Eye (tissue), 1 donor: Measurements from ENCODE around the gene L3MBTL4.
"Not testable (repeated sequence)": the region's sequence is repeated elsewhere in the genome, so short reads cannot be mapped to it uniquely, and the experiment has no call there.

Experiments
- DNase-seq: peaks from one replicate; pipeline ENCODE4 v3.0.0-alpha.2; 2015

L3MBTL4 gene

GRCh38 chr18:6406075-6406909 lies 8.4 kb downstream of the L3MBTL4 start:
- DNase-seq: no peak

GRCh38 chr18:6405237-6406074 lies 9.3 kb downstream of the L3MBTL4 start:
- DNase-seq: no peak

GRCh38 chr18:6404834-6405233 lies 9.9 kb downstream of the L3MBTL4 start:
- no peak for DNase-seq

GRCh38 chr18:6401687-6402086 lies 13.0 kb downstream of the L3MBTL4 start:
- DNase-seq: no peak

GRCh38 chr18:6399776-6400175 lies 14.9 kb downstream of the L3MBTL4 start:
- no peak for DNase-seq

GRCh38 chr18:6397931-6398566 lies 16.7 kb downstream of the L3MBTL4 start:
- DNase-seq: no peak

- DNase-seq: no peak
These were observed 17.9 kb downstream of the L3MBTL4 start for GRCh38 chr18:6396847-6397246.

GRCh38 chr18:6396276-6396675 lies 18.4 kb downstream of the L3MBTL4 start:
- no peak for DNase-seq

GRCh38 chr18:6389005-6389404 lies 25.7 kb downstream of the L3MBTL4 start:
- DNase-seq: no peak

- DNase-seq: peak; percentile 31
These were observed 31.7 kb downstream of the L3MBTL4 start for GRCh38 chr18:6382963-6383362.

GRCh38 chr18:6377473-6377872 lies 37.2 kb downstream of the L3MBTL4 start:
- not testable (repeated sequence) for DNase-seq

- DNase-seq: no peak
These were observed 38.1 kb downstream of the L3MBTL4 start for GRCh38 chr18:6376433-6377229.

GRCh38 chr18:6374935-6375529 lies 39.7 kb downstream of the L3MBTL4 start:
- no peak for DNase-seq

GRCh38 chr18:6374340-6374739 lies 40.4 kb downstream of the L3MBTL4 start:
- no peak for DNase-seq

- DNase-seq: no peak
These were observed 41.5 kb downstream of the L3MBTL4 start for GRCh38 chr18:6373187-6373586.

GRCh38 chr18:6370886-6371635 lies 43.6 kb downstream of the L3MBTL4 start:
- DNase-seq: no peak

GRCh38 chr18:6370410-6370809 lies 44.3 kb downstream of the L3MBTL4 start:
- no peak for DNase-seq

- no peak for DNase-seq
These were observed 46.7 kb downstream of the L3MBTL4 start for GRCh38 chr18:6368017-6368416.

GRCh38 chr18:6367208-6367607 lies 47.5 kb downstream of the L3MBTL4 start:
- DNase-seq: no peak

- DNase-seq: no peak
These were observed 47.9 kb downstream of the L3MBTL4 start for GRCh38 chr18:6366776-6367175.

- DNase-seq: no peak
These were observed 49.3 kb downstream of the L3MBTL4 start for GRCh38 chr18:6365385-6365784.
